ENCODE results near the gene ZNF865. TPM values are rescaled to one million over a fixed set of nuclear protein-coding genes. Genes with fewer than 3 reads are reported as not detected.
A peak's percentile ranks its signal among the peaks of the same experiment; 100 is the strongest.

Gene ZNF865
- total and polyA plus RNA-seq, 10 of the 15 experiments (the other 5 are each of a cell fraction or from before 2014, with no cell fraction given) = 0.02 to 18.3 (median 0.90) TPM

DNA sequence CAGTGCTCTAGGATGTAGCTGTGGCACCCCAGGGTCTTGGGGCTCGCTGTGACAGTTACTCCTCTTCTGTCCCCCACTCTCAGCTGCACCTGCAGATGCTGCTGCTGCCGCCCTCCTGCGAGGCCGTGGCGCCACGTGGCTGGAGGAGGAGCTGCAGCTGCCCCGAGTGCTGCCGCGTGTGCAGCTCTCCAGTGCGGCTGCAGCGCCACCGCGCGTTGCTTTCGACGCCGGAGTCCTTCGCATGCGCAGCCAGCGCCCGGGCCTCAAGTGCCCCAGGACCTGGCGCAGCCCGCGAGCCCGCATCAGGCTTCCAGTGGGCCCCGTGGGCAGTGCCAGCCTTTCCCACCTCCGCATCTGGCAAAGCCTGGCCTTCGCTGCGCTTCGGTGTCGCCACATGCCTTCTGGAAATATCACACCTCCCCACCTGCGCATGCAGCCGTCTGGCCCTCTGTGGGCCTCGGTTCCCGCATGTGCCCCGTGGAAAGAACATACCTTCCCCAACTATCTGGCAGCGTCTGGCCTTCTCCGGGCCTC, 34.7 kb downstream of the ZNF865 start (continued):
- 0 out of 2 replicates have a peak, but pooled peaks have one; percentile 8 for TF ChIP-seq RAD21 (IDR thresholded peaks at IDR 0.05; ENCODE audit: insufficient read depth, low read depth, low read length)
- TF ChIP-seq, protein P1, sequence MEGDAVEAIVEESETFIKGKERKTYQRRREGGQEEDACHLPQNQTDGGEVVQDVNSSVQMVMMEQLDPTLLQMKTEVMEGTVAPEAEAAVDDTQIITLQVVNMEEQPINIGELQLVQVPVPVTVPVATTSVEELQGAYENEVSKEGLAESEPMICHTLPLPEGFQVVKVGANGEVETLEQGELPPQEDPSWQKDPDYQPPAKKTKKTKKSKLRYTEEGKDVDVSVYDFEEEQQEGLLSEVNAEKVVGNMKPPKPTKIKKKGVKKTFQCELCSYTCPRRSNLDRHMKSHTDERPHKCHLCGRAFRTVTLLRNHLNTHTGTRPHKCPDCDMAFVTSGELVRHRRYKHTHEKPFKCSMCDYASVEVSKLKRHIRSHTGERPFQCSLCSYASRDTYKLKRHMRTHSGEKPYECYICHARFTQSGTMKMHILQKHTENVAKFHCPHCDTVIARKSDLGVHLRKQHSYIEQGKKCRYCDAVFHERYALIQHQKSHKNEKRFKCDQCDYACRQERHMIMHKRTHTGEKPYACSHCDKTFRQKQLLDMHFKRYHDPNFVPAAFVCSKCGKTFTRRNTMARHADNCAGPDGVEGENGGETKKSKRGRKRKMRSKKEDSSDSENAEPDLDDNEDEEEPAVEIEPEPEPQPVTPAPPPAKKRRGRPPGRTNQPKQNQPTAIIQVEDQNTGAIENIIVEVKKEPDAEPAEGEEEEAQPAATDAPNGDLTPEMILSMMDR (IDR thresholded peaks at IDR 0.05 in 2 of 3, conservative IDR thresholded peaks at IDR 0.05 in 1 of 3; ENCODE audit: control insufficient read depth in 2 of 3, extremely low read depth in 1 of 3, insufficient read depth in 1 of 3, low read depth in 3 of 3, low read length in 3 of 3) = peak in 2 of 3 experiments; percentile 8 to 40; a peak in 4 of 6 replicates
- TF ChIP-seq, protein P2, sequence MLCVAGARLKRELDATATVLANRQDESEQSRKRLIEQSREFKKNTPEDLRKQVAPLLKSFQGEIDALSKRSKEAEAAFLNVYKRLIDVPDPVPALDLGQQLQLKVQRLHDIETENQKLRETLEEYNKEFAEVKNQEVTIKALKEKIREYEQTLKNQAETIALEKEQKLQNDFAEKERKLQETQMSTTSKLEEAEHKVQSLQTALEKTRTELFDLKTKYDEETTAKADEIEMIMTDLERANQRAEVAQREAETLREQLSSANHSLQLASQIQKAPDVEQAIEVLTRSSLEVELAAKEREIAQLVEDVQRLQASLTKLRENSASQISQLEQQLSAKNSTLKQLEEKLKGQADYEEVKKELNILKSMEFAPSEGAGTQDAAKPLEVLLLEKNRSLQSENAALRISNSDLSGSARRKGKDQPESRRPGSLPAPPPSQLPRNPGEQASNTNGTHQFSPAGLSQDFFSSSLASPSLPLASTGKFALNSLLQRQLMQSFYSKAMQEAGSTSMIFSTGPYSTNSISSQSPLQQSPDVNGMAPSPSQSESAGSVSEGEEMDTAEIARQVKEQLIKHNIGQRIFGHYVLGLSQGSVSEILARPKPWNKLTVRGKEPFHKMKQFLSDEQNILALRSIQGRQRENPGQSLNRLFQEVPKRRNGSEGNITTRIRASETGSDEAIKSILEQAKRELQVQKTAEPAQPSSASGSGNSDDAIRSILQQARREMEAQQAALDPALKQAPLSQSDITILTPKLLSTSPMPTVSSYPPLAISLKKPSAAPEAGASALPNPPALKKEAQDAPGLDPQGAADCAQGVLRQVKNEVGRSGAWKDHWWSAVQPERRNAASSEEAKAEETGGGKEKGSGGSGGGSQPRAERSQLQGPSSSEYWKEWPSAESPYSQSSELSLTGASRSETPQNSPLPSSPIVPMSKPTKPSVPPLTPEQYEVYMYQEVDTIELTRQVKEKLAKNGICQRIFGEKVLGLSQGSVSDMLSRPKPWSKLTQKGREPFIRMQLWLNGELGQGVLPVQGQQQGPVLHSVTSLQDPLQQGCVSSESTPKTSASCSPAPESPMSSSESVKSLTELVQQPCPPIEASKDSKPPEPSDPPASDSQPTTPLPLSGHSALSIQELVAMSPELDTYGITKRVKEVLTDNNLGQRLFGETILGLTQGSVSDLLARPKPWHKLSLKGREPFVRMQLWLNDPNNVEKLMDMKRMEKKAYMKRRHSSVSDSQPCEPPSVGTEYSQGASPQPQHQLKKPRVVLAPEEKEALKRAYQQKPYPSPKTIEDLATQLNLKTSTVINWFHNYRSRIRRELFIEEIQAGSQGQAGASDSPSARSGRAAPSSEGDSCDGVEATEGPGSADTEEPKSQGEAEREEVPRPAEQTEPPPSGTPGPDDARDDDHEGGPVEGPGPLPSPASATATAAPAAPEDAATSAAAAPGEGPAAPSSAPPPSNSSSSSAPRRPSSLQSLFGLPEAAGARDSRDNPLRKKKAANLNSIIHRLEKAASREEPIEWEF (IDR thresholded peaks at IDR 0.05; ENCODE audit: insufficient replicate concordance, low read depth, low read length) = no peak
- TF ChIP-seq MYC (IDR thresholded peaks at IDR 0.05; ENCODE audit: insufficient read depth, insufficient read length, insufficient replicate concordance, low read length, severe bottlenecking) = peak; percentile 26
- TF ChIP-seq, protein P3, sequence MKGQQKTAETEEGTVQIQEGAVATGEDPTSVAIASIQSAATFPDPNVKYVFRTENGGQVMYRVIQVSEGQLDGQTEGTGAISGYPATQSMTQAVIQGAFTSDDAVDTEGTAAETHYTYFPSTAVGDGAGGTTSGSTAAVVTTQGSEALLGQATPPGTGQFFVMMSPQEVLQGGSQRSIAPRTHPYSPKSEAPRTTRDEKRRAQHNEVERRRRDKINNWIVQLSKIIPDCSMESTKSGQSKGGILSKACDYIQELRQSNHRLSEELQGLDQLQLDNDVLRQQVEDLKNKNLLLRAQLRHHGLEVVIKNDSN (IDR thresholded peaks at IDR 0.05; ENCODE audit: borderline replicate concordance, extremely low read length, insufficient read depth, low read depth, low read length) = peak; percentile 78
- TF ChIP-seq, protein P4, sequence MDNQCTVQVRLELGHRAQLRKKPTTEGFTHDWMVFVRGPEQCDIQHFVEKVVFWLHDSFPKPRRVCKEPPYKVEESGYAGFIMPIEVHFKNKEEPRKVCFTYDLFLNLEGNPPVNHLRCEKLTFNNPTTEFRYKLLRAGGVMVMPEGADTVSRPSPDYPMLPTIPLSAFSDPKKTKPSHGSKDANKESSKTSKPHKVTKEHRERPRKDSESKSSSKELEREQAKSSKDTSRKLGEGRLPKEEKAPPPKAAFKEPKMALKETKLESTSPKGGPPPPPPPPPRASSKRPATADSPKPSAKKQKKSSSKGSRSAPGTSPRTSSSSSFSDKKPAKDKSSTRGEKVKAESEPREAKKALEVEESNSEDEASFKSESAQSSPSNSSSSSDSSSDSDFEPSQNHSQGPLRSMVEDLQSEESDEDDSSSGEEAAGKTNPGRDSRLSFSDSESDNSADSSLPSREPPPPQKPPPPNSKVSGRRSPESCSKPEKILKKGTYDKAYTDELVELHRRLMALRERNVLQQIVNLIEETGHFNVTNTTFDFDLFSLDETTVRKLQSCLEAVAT (IDR thresholded peaks at IDR 0.05) = 0 out of 2 replicates have a peak, but pooled peaks have one; percentile 43
- no peak for TF ChIP-seq NFYB (IDR thresholded peaks at IDR 0.05; ENCODE audit: insufficient read depth, low read depth, low read length)
- TF ChIP-seq POLR2AphosphoS2 (IDR thresholded peaks at IDR 0.05; ENCODE audit: low read depth, low read length) = no peak
- TF ChIP-seq, protein P5, sequence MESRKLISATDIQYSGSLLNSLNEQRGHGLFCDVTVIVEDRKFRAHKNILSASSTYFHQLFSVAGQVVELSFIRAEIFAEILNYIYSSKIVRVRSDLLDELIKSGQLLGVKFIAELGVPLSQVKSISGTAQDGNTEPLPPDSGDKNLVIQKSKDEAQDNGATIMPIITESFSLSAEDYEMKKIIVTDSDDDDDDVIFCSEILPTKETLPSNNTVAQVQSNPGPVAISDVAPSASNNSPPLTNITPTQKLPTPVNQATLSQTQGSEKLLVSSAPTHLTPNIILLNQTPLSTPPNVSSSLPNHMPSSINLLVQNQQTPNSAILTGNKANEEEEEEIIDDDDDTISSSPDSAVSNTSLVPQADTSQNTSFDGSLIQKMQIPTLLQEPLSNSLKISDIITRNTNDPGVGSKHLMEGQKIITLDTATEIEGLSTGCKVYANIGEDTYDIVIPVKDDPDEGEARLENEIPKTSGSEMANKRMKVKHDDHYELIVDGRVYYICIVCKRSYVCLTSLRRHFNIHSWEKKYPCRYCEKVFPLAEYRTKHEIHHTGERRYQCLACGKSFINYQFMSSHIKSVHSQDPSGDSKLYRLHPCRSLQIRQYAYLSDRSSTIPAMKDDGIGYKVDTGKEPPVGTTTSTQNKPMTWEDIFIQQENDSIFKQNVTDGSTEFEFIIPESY (IDR thresholded peaks at IDR 0.05) = peak; percentile 70; the same call in 1 of the 2 replicates
- 0 out of 2 replicates have a peak, but pooled peaks have one; percentile 33 for TF ChIP-seq YY1 (IDR thresholded peaks at IDR 0.05; ENCODE audit: low read depth, low read length)
- TF ChIP-seq, protein P6, sequence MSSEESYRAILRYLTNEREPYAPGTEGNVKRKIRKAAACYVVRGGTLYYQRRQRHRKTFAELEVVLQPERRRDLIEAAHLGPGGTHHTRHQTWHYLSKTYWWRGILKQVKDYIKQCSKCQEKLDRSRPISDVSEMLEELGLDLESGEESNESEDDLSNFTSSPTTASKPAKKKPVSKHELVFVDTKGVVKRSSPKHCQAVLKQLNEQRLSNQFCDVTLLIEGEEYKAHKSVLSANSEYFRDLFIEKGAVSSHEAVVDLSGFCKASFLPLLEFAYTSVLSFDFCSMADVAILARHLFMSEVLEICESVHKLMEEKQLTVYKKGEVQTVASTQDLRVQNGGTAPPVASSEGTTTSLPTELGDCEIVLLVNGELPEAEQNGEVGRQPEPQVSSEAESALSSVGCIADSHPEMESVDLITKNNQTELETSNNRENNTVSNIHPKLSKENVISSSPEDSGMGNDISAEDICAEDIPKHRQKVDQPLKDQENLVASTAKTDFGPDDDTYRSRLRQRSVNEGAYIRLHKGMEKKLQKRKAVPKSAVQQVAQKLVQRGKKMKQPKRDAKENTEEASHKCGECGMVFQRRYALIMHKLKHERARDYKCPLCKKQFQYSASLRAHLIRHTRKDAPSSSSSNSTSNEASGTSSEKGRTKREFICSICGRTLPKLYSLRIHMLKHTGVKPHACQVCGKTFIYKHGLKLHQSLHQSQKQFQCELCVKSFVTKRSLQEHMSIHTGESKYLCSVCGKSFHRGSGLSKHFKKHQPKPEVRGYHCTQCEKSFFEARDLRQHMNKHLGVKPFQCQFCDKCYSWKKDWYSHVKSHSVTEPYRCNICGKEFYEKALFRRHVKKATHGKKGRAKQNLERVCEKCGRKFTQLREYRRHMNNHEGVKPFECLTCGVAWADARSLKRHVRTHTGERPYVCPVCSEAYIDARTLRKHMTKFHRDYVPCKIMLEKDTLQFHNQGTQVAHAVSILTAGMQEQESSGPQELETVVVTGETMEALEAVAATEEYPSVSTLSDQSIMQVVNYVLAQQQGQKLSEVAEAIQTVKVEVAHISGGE (CRISPR knock-in tag; IDR thresholded peaks at IDR 0.05) = no peak
- peak; percentile 62 for TF ChIP-seq POLR2A (IDR thresholded peaks at IDR 0.05; ENCODE audit: low read depth, low read length)
